Testis (tissue), 2 donors: ENCODE measurements around the gene POLR3F.

Experiments
- POLR2A ChIP-seq: fragments of 450-650 bp; IDR thresholded peaks from one replicate; pipeline ENCODE4 v1.6.1; 2017; ENCODE audit warnings: antibody characterized with exemption, mild to moderate bottlenecking, moderate library complexity
- TF ChIP-seq, protein P1 (sequence below), 3 experiments: fragments of 450-650 bp in 2 of 3; fragments of 200-600 bp in 1 of 3; sonication (generic) in 1 of 3; IDR thresholded peaks; one replicate each; pipeline ENCODE4 v1.5.1; 2016 to 2019; ENCODE audit warnings: antibody characterized with exemption in 3 of 3, mild to moderate bottlenecking in 2 of 3, moderate library complexity in 1 of 3

DNA sequence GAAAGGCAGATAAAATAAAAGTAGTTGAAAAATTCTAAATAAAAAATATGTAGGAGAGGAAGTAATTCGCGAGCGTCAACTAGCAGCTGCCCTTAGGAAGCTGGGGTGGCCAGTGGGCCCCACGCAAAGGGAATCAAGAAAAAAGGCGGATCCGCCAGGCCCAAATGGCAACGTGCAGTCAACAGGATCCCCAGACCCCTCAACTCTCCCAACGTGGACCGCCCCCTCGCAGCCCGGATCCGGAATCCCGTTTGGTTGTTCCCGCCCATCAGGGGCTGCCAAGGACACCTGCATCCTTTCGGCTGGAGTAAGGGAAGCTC, 656 bp upstream of the POLR3F start:
- no peak for TF ChIP-seq POLR2A
- TF ChIP-seq, protein P1, sequence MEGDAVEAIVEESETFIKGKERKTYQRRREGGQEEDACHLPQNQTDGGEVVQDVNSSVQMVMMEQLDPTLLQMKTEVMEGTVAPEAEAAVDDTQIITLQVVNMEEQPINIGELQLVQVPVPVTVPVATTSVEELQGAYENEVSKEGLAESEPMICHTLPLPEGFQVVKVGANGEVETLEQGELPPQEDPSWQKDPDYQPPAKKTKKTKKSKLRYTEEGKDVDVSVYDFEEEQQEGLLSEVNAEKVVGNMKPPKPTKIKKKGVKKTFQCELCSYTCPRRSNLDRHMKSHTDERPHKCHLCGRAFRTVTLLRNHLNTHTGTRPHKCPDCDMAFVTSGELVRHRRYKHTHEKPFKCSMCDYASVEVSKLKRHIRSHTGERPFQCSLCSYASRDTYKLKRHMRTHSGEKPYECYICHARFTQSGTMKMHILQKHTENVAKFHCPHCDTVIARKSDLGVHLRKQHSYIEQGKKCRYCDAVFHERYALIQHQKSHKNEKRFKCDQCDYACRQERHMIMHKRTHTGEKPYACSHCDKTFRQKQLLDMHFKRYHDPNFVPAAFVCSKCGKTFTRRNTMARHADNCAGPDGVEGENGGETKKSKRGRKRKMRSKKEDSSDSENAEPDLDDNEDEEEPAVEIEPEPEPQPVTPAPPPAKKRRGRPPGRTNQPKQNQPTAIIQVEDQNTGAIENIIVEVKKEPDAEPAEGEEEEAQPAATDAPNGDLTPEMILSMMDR (IDR thresholded peaks at IDR 0.05) = no peak
